Measurements from ENCODE around the gene ARIH2.

ARIH2 gene

DNA sequence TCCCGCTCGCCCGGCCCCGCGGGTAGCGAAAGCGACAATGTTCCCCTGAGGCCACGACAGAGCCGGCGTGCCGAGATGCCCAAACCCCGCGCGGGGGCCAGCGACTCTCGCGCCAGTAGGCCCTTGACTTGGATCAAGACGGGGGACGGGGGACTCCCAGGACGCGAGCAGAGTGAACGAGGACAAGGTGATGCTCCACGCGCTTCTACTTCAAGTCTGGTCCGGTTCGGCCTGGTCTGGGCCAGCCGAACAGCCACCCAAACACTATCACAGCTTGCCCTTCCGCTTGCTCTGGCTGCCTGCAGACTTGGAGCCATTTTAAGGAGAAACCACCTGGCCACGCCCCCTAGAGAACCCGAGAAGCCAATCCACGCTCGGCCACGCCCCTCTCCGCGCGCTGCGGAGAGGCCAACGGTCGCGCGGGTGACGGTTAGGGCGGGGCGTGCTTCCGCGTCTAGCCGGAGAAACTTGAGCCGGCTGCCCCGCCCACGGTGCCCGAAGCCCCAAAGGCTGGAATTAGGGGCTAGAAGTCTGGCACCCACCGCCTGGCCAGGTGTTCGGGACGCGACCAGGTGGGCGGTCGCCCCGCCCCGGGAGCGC lies 102.7 kb downstream of the ARIH2 start:
- Histone ChIP-seq H3K36me3 (replicated peaks; ENCODE audit: insufficient read depth, low read length) (peaks cover 9% of the 10 kb centered on the region; the same call in 1 of the 2 replicates), H3K9me3 (replicated peaks; ENCODE audit: insufficient read depth, low read length) (no peaks in the 10 kb centered on the region), H4K20me1 (ENCODE audit: insufficient read depth, low read length) (no peaks in the 10 kb centered on the region), H3K79me2 (ENCODE audit: low read length) (peaks cover 59% of the 10 kb centered on the region), H3K9ac (ENCODE audit: low read length) (peak overlapping the region; percentile 97), H3K4me3 (ENCODE audit: low read length) (peak overlapping the region; percentile 93), H3K4me1 (ENCODE audit: low read length) (peaks cover 50% of the 10 kb centered on the region), H3K9me2 (replicated peaks; ENCODE audit: insufficient read depth, low read length) (no peaks in the 10 kb centered on the region), H3K27me3 (replicated peaks; ENCODE audit: insufficient read depth, low read length) (no peaks in the 10 kb centered on the region), H2AFZ (ENCODE audit: low read length) (peak overlapping the region; percentile 80), H3K27ac (ENCODE audit: low read length) (peak overlapping the region; percentile 99), H3F3A (ENCODE audit: insufficient read depth, low read length) (peaks cover 80% of the 10 kb centered on the region), H3K4me2 (ENCODE audit: low read depth, low read length) (peak overlapping the region; percentile 95)
- TF ChIP-seq EZH2phosphoT487 (IDR thresholded peaks at IDR 0.05; ENCODE audit: low read length) (no peak), EZH2 (optimal IDR thresholded peaks at IDR 0.05; ENCODE audit: low read depth, low read length) (no peak)
- TF ChIP-seq, protein P1, sequence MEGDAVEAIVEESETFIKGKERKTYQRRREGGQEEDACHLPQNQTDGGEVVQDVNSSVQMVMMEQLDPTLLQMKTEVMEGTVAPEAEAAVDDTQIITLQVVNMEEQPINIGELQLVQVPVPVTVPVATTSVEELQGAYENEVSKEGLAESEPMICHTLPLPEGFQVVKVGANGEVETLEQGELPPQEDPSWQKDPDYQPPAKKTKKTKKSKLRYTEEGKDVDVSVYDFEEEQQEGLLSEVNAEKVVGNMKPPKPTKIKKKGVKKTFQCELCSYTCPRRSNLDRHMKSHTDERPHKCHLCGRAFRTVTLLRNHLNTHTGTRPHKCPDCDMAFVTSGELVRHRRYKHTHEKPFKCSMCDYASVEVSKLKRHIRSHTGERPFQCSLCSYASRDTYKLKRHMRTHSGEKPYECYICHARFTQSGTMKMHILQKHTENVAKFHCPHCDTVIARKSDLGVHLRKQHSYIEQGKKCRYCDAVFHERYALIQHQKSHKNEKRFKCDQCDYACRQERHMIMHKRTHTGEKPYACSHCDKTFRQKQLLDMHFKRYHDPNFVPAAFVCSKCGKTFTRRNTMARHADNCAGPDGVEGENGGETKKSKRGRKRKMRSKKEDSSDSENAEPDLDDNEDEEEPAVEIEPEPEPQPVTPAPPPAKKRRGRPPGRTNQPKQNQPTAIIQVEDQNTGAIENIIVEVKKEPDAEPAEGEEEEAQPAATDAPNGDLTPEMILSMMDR (IDR thresholded peaks at IDR 0.05; ENCODE audit: low read length) = no peak
- peak; percentile 99 for DNase-seq

DNA sequence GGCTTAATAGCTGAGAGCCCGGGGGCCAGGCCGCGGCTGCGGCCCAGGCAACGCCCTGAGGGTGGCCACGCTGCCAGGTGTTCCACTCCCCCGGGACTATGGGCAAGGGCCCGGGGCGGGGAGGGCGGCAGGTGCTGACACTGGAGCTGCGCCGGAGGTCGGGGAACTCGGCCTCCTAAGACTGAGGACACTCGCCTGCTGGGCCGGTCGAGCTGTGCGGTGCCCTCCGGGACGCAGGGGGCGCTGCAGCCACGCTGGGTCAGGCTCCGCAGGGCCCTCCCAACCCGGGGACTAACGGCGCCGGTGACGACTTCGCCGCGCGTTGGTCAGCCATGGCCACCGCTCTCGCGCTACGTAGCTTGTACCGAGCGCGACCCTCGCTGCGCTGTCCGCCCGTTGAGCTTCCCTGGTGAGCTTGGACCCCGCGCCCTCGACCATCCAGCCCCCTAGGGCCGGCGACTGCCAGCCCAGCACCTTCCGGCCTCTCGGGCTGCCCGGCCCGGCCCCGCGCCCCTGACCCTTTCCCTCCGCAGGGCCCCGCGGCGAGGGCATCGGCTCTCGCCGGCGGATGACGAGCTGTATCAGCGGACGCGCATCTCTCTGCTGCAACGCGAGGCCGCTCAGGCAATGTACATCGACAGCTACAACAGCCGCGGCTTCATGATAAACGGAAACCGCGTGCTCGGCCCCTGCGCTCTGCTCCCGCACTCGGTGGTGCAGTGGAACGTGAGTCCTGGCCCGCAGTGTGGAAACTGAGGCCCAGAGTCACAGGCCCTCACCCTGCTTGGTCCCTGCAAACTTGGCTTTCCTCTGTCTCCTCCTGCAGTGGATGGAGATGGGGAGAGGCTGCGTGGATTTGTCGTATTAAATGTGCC lies 103.4 kb downstream of the ARIH2 start, which contains the start of gene NDUFAF3:
TSS of gene NDUFAF3 (plus strand) at position 309 of the 875 bp plus-strand sequence. CDS start at position 333, 24 bp downstream.
- H3K4me1 ChIP-seq (ENCODE audit: low read length) = peaks cover 51% of the 10 kb centered on the region
- H3K79me2 ChIP-seq (ENCODE audit: low read length) = peaks cover 67% of the 10 kb centered on the region
- no peaks in the 10 kb centered on the region for H3K9me2 ChIP-seq (replicated peaks; ENCODE audit: insufficient read depth, low read length)
- peak within 1 kb of the TSS; percentile 97 for H3K9ac ChIP-seq (ENCODE audit: low read length)
- H3F3A ChIP-seq (ENCODE audit: insufficient read depth, low read length) = peaks cover 79% of the 10 kb centered on the region
- H3K4me3 ChIP-seq (ENCODE audit: low read length) = peak within 1 kb of the TSS; percentile 93
- H3K9me3 ChIP-seq (replicated peaks; ENCODE audit: insufficient read depth, low read length) = no peaks in the 10 kb centered on the region
- peak within 1 kb of the TSS; percentile 95 for H3K4me2 ChIP-seq (ENCODE audit: low read depth, low read length)
- peak within 1 kb of the TSS; percentile 80 for H2AFZ ChIP-seq (ENCODE audit: low read length)
- H3K27ac ChIP-seq (ENCODE audit: low read length) = peak within 1 kb of the TSS; percentile 99
- H3K27me3 ChIP-seq (replicated peaks; ENCODE audit: insufficient read depth, low read length) = no peaks in the 10 kb centered on the region
- no peaks in the 10 kb centered on the region for H4K20me1 ChIP-seq (ENCODE audit: insufficient read depth, low read length)
- peaks cover 9% of the 10 kb centered on the region; the same call in 1 of the 2 replicates for H3K36me3 ChIP-seq (replicated peaks; ENCODE audit: insufficient read depth, low read length)
- TF ChIP-seq EZH2 (optimal IDR thresholded peaks at IDR 0.05; ENCODE audit: low read depth, low read length) = no peak
- TF ChIP-seq, protein P1 (IDR thresholded peaks at IDR 0.05; ENCODE audit: low read length) = peak; percentile 90
- DNase-seq = peak; percentile 96

GRCh38 chr3:49022688-49023171 lies 104.1 kb downstream of the ARIH2 start:
- H3K79me2 ChIP-seq (ENCODE audit: low read length) = peaks cover 74% of the 10 kb centered on the region

More at GRCh38 chr3:49022688-49023171, 104.1 kb downstream of the ARIH2 start:
- Histone ChIP-seq H3K4me1 (ENCODE audit: low read length) (peaks cover 53% of the 10 kb centered on the region), H2AFZ (ENCODE audit: low read length) (no peak overlapping the region), H3K27ac (ENCODE audit: low read length) (peak overlapping the region; percentile 99), H3K27me3 (replicated peaks; ENCODE audit: insufficient read depth, low read length) (no peaks in the 10 kb centered on the region), H3K9me2 (replicated peaks; ENCODE audit: insufficient read depth, low read length) (no peaks in the 10 kb centered on the region), H3K9ac (ENCODE audit: low read length) (peak overlapping the region; percentile 97), H3F3A (ENCODE audit: insufficient read depth, low read length) (peaks cover 79% of the 10 kb centered on the region), H4K20me1 (ENCODE audit: insufficient read depth, low read length) (no peaks in the 10 kb centered on the region), H3K4me3 (ENCODE audit: low read length) (peak overlapping the region; percentile 93), H3K36me3 (replicated peaks; ENCODE audit: insufficient read depth, low read length) (peaks cover 9% of the 10 kb centered on the region; the same call in 1 of the 2 replicates), H3K4me2 (ENCODE audit: low read depth, low read length) (peak overlapping the region; percentile 95), H3K9me3 (replicated peaks; ENCODE audit: insufficient read depth, low read length) (no peaks in the 10 kb centered on the region)
- TF ChIP-seq EZH2 (optimal IDR thresholded peaks at IDR 0.05; ENCODE audit: low read depth, low read length) (no peak), EZH2phosphoT487 (IDR thresholded peaks at IDR 0.05; ENCODE audit: low read length) (no peak)
- TF ChIP-seq, protein P1 (IDR thresholded peaks at IDR 0.05; ENCODE audit: low read length) = no peak
- DNase-seq = peak; percentile 42
